Vagina (tissue), 2 donors: ENCODE results near the gene ZIC2. TPM values are rescaled to one million over a fixed set of nuclear protein-coding genes. Genes with fewer than 3 reads are reported as not detected.
"Not testable (repeated sequence)": the region's sequence is repeated elsewhere in the genome, so short reads cannot be mapped to it uniquely, and the experiment has no call there.

Experiments used
- DNase-seq, 2 donors: peaks; one replicate each; pipeline ENCODE4 v3.0.0-alpha.2; 2017; ENCODE audit errors: extremely low spot score in 2 of 2
- H3K27ac ChIP-seq: fragments of 200-600 bp; sonication (generic); one replicate; pipeline ENCODE4 v1.5.1; 2019
- H3K27me3 ChIP-seq: fragments of 200-600 bp; sonication (generic); one replicate; pipeline ENCODE4 v1.5.1; 2019
- H3K36me3 ChIP-seq, 2 donors: fragments of 200-600 bp; sonication (generic); one replicate each; pipeline ENCODE4 v1.5.1; 2017 to 2019
- H3K4me1 ChIP-seq: fragments of 200-600 bp; sonication (generic); one replicate; pipeline ENCODE4 v1.5.1; 2019
- H3K4me3 ChIP-seq, 2 donors: fragments of 200-600 bp; sonication (generic); 1 replicate in 1 of 2; 2 replicates in 1 of 2; pipeline ENCODE4 v1.5.1; 2016 to 2019
- H3K9me3 ChIP-seq: fragments of 200-600 bp; sonication (generic); one replicate; pipeline ENCODE4 v1.5.1; 2019
- POLR2A ChIP-seq, 2 donors: fragments of 450-650 bp; IDR thresholded peaks; one replicate each; pipeline ENCODE4 v1.6.1; 2017; ENCODE audit warnings: antibody characterized with exemption in 2 of 2, mild to moderate bottlenecking in 2 of 2, moderate library complexity in 2 of 2
- POLR2AphosphoS5 ChIP-seq, 2 donors: sonication (generic); formaldehyde crosslinking; IDR thresholded peaks; one replicate each; pipeline ENCODE4 v1.9.0; 2017; ENCODE audit warnings: antibody characterized with exemption in 2 of 2, mild to moderate bottlenecking in 2 of 2, low read depth in 1 of 2; ENCODE audit not compliant: insufficient read depth in 1 of 2
- intact Hi-C: fragments of 100-400 bp; cut with DNase I; formaldehyde crosslinking; loops from one replicate; pipeline ENCODE4 v1.15.1; 2023
- total RNA-seq: library from RNA; depleted of rRNA; stranded (reverse); fragments of >200 nt; gene quantifications from one replicate; pipeline ENCODE4 v1.2.3, GENCODE V29; 2016
- TF ChIP-seq, protein P1 (sequence below), 3 experiments: fragments of 450-650 bp in 2 of 3; fragments of 200-600 bp in 1 of 3; sonication (generic) in 1 of 3; IDR thresholded peaks; one replicate each; pipeline ENCODE4 v1.5.1; 2017 to 2019; ENCODE audit warnings: antibody characterized with exemption in 3 of 3, mild to moderate bottlenecking in 2 of 3, moderate library complexity in 2 of 3

The ZIC2 gene
- total RNA-seq, 1 donor from 2014 or later = not detected

DNA sequence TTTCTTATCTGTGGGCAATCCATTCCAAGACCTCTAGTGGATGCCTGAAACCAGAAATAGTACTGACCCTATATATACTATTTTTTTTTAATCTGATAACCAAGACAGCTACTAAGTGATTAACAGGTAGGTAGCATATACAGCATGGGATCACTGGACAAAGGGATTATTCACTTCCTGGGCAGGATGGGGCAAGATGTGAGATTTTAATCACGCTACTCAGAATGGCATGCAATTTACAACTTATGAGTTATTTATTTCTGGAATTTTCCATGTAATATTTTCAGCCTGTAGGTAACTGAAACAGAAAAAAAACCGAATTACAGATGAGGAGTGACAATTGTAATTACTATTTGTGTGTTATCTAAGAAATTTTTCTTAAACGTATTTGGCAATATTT is 41.2 kb downstream of the ZIC2 start:
- intact Hi-C loops = no loop called here
- no peak for DNase-seq
- H3K27me3 ChIP-seq = no peaks in the 10 kb centered on the region
- no peak overlapping the region for H3K27ac ChIP-seq
- no peaks in the 10 kb centered on the region for H3K9me3 ChIP-seq
- H3K4me1 ChIP-seq = no peaks in the 10 kb centered on the region
- TF ChIP-seq POLR2A (IDR thresholded peaks at IDR 0.05) (no peak), POLR2AphosphoS5 (IDR thresholded peaks at IDR 0.05; ENCODE audit: insufficient read depth in 1 of 2, low read depth in 1 of 2) (no peak)
- TF ChIP-seq, protein P1, sequence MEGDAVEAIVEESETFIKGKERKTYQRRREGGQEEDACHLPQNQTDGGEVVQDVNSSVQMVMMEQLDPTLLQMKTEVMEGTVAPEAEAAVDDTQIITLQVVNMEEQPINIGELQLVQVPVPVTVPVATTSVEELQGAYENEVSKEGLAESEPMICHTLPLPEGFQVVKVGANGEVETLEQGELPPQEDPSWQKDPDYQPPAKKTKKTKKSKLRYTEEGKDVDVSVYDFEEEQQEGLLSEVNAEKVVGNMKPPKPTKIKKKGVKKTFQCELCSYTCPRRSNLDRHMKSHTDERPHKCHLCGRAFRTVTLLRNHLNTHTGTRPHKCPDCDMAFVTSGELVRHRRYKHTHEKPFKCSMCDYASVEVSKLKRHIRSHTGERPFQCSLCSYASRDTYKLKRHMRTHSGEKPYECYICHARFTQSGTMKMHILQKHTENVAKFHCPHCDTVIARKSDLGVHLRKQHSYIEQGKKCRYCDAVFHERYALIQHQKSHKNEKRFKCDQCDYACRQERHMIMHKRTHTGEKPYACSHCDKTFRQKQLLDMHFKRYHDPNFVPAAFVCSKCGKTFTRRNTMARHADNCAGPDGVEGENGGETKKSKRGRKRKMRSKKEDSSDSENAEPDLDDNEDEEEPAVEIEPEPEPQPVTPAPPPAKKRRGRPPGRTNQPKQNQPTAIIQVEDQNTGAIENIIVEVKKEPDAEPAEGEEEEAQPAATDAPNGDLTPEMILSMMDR (IDR thresholded peaks at IDR 0.05) = no peak
- H3K36me3 ChIP-seq = no peaks in the 10 kb centered on the region
- H3K4me3 ChIP-seq = no peak overlapping the region

DNA sequence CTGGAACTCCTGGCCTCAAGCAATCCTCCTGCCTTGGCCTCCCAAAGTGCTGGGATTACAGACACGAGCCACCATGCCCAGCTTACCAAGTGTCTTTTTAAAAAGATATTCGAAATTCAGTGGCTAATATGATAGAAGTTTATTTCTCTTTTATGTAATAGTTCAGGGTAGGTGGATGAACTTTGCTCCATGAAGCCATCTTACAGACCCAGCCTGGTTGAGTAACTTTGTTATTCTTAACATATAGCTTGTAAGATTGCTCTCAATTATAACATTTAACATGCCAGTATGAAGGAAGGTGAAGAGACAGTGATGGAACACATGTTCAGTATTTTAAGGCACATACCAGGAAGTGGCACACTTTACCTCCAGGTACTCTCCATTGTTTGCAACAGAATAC is 42.4 kb downstream of the ZIC2 start:
- no peak for TF ChIP-seq POLR2AphosphoS5 (IDR thresholded peaks at IDR 0.05; ENCODE audit: insufficient read depth in 1 of 2, low read depth in 1 of 2)
- H3K4me1 ChIP-seq = no peaks in the 10 kb centered on the region
- no peaks in the 10 kb centered on the region for H3K9me3 ChIP-seq
- intact Hi-C loops = no loop called here
- H3K27me3 ChIP-seq = no peaks in the 10 kb centered on the region
- DNase-seq = no peak
- H3K4me3 ChIP-seq = no peak overlapping the region
- H3K36me3 ChIP-seq = no peaks in the 10 kb centered on the region
- H3K27ac ChIP-seq = no peak overlapping the region

DNA sequence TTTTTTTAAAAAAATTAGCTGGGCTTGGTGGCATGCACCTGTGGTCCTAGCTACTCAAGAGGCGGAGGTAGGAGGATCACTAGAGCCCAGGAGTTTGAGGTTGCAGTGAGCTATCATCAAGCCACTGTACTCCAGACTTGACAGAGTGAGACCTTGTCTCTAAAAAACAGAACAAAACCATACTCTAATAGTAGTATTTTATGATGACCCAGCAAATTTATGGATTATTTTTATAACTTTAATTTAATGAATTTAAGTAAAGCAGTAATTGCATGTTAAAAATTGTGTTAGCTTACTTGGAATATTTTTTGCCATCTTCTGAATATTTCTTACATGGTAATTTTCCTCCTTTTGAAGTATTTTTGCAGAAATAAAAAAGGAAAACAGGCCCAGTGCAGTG is 48.3 kb downstream of the ZIC2 start:
- Histone ChIP-seq H3K4me1 (no peaks in the 10 kb centered on the region), H3K27me3 (no peaks in the 10 kb centered on the region), H3K4me3 (no peak overlapping the region), H3K9me3 (no peaks in the 10 kb centered on the region), H3K36me3 (no peaks in the 10 kb centered on the region), H3K27ac (no peak overlapping the region)
- TF ChIP-seq POLR2A (IDR thresholded peaks at IDR 0.05) = no peak
- TF ChIP-seq POLR2AphosphoS5 (IDR thresholded peaks at IDR 0.05; ENCODE audit: insufficient read depth in 1 of 2, low read depth in 1 of 2) = no peak
- TF ChIP-seq, protein P1 (IDR thresholded peaks at IDR 0.05) = no peak
- intact Hi-C loops = no loop called here
- DNase-seq = no peak

DNA sequence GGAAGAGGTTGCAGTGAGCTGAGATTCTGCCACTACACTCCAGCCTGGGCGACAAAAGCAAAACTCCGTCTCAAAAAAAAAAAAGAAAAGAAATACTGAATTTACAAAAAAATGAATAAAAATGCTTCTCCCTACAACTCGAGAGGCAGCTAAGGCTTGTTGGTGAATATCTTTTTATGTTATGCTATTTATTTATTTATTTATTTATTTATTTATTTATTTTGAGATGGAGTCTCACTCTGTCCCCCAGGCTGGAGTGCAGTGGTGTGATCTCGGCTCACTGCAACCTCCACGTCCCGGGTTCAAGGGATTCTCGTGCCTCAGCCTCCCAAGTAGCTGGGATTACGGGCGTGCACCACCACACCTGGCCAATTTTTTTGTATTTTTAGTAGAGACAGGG is 51.1 kb downstream of the ZIC2 start:
- H3K4me1 ChIP-seq, H3K27ac ChIP-seq, H3K4me3 ChIP-seq, H3K9me3 ChIP-seq, intact Hi-C loops, H3K36me3 ChIP-seq, DNase-seq, H3K27me3 ChIP-seq: not testable (repeated sequence)

DNA sequence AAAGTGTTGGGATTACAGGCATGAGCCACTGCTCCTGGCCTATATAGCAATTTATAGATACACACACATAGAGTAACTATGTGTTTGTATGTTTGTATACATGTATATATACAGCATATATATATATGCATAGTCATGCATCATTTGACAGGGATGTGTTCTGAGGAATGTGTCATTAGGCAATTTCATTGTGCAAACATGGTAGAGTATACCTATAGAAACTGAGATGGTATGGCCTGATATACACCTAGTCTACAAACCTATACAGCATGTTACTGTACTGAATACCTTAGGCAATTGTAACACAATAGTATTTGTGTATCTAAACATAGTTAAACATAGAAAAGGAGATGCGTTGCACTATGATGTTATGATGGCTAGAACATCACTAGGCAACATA is 54.4 kb downstream of the ZIC2 start:
- Histone ChIP-seq H3K4me1 (no peaks in the 10 kb centered on the region), H3K4me3 (no peak overlapping the region), H3K27ac (no peak overlapping the region), H3K27me3 (no peaks in the 10 kb centered on the region), H3K9me3 (no peaks in the 10 kb centered on the region), H3K36me3 (no peaks in the 10 kb centered on the region)
- no peak for TF ChIP-seq POLR2A (IDR thresholded peaks at IDR 0.05)
- TF ChIP-seq POLR2AphosphoS5 (IDR thresholded peaks at IDR 0.05; ENCODE audit: insufficient read depth in 1 of 2, low read depth in 1 of 2) = no peak
- TF ChIP-seq, protein P1 (IDR thresholded peaks at IDR 0.05) = no peak
- intact Hi-C loops = no loop called here
- DNase-seq = no peak

Other genes starting within 250 kb of the ZIC2 start
- gene ZIC5, start 10.0 kb upstream of the ZIC2 start, total RNA-seq = not detected
- gene PCCA, start 107.3 kb downstream of the ZIC2 start, total RNA-seq = 33.4 TPM